ENCODE measurements around the gene TMEM74B.
"Not testable (repeated sequence)": the region's sequence is repeated elsewhere in the genome, so short reads cannot be mapped to it uniquely, and the experiment has no call there.

Gene TMEM74B

DNA sequence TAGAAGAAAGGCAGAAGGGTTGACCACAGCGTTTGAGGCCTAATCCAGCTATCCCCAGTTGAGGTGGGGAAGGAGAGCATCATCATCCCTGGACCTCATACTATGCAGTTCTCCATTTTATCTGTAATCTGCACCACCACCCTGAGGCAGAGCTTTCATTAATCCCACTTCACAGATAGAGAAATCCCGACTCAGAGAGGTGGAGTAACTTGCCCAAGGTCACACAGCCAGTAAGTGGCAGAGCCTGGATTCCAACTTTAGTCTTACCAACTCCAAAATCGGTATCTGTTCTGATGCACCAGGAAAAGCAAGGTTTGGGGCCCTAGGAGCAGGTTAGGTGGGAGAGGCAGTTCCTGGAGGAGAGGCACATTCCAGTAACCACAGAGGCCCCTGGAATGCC, 6.7 kb downstream of the TMEM74B start:
- DNase-seq: no peak

GRCh38 chr20:1177680-1178079, 7.1 kb downstream of the TMEM74B start:
- DNase-seq: no peak

- DNase-seq: no peak
Observed at GRCh38 chr20:1174787-1175186, 10.0 kb downstream of the TMEM74B start.

- DNase-seq: no peak
Observed at GRCh38 chr20:1173698-1174097, 11.1 kb downstream of the TMEM74B start.

GRCh38 chr20:1171461-1172093, 13.2 kb downstream of the TMEM74B start:
- no peak for DNase-seq

GRCh38 chr20:1169224-1169623, 15.6 kb downstream of the TMEM74B start:
- DNase-seq: no peak

DNA sequence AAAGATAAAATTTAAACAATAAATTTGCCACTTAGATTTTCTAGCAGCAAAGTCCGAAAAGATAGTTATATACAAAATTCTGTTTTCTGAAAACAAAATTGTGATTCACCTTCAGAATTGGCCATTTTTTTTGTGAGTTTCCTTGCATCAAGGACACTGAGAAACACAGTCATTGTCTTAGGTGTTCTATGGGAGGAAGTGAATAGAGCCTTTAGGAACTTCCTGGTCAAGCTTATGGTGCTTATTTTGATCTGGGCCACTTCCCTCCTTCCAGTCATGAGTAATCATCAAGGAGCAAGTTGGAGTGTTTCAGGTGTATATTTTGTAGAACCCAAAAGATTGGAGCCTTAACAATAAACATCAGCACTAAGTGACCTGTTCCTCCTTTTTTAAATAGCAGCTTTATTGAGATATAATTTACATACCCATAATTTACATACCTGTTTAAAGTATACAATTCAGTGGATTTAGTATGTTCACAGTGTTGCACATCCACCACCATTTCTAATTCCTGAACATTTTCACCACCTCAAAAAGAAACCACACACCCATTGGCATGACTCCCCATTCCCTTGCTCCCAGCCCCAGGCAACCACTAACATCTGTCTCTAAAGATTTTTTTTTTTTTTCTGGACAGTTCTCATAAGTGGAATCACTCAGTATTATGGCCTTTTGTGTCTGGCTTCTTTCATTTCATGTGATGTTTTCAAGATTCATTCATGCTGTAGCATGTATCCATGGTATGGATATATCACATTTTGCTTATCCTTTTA, 17.6 kb downstream of the TMEM74B start:
- no peak for DNase-seq

GRCh38 chr20:1165941-1166340, 18.8 kb downstream of the TMEM74B start:
- DNase-seq: no peak

GRCh38 chr20:1165521-1165920, 19.3 kb downstream of the TMEM74B start:
- DNase-seq: no peak

GRCh38 chr20:1164871-1165270, 19.9 kb downstream of the TMEM74B start:
- no peak for DNase-seq

GRCh38 chr20:1163653-1164052, 21.1 kb downstream of the TMEM74B start:
- DNase-seq: no peak

DNA sequence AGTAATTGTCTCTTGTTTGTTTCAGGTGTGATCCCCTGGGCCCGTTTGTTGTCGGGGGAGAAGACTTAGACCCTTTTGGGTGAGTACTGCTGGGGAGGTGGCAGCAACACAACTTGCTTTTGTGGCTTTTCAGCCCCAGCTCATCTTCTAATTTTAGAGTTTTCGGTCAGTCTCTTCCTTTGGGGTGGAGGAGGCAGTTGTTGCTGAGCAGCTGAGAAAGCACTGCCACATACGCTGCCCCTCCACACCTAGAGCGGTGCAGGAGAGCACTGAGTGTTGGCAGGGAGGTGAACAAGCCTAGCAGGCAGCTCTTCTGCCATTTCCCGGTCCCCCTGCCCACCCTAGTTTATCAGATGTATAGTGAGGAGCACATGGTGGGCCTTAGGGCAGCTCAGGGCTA, 21.7 kb downstream of the TMEM74B start:
- DNase-seq: no peak

GRCh38 chr20:1160991-1161390, 23.8 kb downstream of the TMEM74B start:
- no peak for DNase-seq

DNA sequence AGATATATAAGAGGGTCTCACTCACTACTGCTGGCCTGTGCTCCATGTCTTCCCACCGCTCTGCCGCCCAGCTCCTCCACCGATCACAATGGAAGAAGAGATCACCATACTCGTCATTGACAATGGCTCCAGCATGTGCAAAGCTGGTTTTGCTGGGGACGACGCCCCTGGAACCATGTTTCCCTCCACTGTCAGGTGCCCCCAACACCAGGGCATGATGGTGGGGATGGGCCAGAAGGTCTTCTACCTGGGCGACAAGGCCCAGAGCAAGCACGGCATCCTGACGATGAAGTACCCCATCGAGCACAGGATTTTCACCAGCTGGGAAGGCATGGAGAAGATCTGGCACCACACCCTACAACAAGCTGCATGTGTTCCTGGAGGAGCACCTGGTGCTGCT, 24.3 kb downstream of the TMEM74B start:
- no peak for DNase-seq

DNA sequence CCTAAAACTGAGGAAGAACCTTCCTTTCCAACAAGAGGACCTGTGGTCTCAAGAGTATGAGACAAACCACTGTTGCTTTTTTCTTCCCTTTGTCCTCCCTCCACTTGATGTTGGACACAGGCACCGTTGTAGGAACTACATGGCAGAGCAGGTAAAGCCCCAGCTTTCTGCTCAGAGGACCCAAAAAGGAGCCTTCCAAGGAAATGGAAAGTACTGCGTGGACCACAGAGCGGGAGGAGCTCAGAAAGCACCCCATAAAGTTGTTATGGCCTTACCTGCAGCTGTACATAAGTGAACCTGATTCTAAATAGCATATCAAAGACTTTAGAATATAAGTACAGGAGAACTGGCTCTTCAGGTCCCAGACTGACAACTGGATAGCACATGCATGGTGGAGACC, 29.4 kb downstream of the TMEM74B start:
- DNase-seq: no peak

DNA sequence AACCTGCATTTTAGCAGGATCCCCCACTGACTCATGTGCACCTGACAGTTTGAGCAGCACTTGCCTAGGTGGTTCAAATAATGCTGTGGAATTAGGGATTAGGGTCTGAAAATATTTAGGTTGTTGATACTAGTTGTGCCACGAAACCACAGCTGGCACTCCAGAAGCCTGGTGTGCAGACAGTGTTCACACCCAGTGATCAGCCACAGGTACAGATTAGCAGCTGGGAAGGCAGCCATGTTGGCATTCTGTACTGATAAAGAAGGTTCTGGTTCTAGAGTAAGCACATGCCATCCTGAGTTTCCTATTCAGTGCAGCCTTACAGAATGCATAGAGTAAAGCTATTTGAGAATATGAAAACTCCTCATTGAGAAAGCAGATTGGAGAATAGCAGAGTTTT, 30.1 kb downstream of the TMEM74B start:
- DNase-seq: no peak

DNA sequence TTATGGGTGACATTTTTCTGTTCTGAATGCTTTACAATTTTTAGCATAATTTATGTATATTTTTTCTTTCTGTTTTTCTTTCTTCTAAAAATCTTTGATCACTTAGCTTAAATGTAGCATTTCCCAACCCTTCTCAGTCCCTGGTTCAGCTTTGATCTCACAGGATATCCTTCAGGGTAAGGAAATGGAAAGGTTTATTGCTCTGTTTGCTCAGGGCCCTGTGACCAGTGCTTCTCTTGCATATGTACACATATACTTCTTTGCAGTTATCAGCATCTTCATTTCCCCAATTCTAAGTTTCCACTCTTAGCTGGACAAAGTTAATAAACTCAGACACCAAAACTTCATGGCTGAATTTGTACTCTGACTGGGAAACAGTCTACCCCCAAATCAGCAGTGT, 30.6 kb downstream of the TMEM74B start:
- no peak for DNase-seq

DNA sequence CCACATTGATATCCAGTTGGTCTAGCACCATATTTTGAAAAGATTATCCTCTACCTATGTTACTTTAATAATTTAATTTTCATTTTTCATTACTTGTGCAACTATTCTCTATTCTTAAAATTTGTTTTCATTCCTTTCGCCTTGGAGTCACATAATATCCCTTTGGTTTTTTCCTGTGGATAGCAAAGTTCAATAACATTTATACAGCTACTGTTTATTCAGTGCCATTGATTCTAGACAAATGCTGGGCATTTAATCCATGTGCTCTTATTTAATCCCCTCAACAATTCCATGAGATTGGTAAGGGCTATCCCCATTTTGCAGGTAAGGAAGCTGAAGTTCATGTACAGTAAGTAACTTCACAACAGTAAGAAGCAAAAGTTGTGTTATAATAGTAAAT, 33.8 kb downstream of the TMEM74B start:
- no peak for DNase-seq

DNA sequence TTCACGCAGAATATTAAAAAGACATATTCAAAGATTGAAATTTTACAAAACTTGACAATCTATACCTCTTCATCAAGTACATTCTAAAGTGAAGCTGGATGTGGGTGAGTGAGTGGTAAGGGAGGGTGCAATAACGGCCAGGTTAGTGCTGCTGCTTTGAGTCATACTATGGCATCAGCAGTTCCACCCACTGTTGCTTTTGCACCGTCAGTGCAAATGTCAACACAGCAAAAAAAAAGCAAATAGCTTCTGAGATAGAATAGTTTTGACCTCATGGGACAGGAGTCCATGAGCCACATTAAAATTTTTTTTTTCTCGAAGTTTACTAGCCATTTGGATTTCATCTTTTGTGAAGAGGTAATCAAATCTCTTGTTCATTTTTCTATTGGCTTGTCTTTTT, 34.6 kb downstream of the TMEM74B start:
- DNase-seq: no peak

GRCh38 chr20:1149812-1150211, 35.0 kb downstream of the TMEM74B start:
- DNase-seq: not testable (repeated sequence)

- DNase-seq: no peak
Observed at GRCh38 chr20:1146957-1147356, 37.8 kb downstream of the TMEM74B start.

GRCh38 chr20:1144401-1145172, 40.2 kb downstream of the TMEM74B start:
- DNase-seq: no peak

GRCh38 chr20:1137236-1137635, 47.5 kb downstream of the TMEM74B start:
- DNase-seq: no peak

GRCh38 chr20:1134836-1135235, 49.9 kb downstream of the TMEM74B start:
- no peak for DNase-seq
